Mucosa of rectum (tissue), 2 donors: Measurements from ENCODE around the gene ABCG2.

Source experiments
- H3K27ac ChIP-seq, 2 donors: one replicate each; pipeline ENCODE4 v1.7.0; 2013; ENCODE audit warnings: inconsistent platforms in 2 of 2, low read depth in 2 of 2, low read length in 2 of 2
- H3K27me3 ChIP-seq, 2 donors: one replicate each; pipeline ENCODE4 v1.7.0; 2013; ENCODE audit warnings: low read length in 2 of 2; ENCODE audit not compliant: control insufficient read depth in 2 of 2, insufficient read depth in 2 of 2
- H3K36me3 ChIP-seq, 2 donors: one replicate each; pipeline ENCODE4 v1.7.0; 2013; ENCODE audit warnings: low read length in 2 of 2; ENCODE audit not compliant: control insufficient read depth in 2 of 2, insufficient read depth in 2 of 2
- H3K4me1 ChIP-seq, 2 donors: one replicate each; pipeline ENCODE4 v1.7.0; 2013; ENCODE audit warnings: low read length in 2 of 2, mild to moderate bottlenecking in 1 of 2; ENCODE audit not compliant: control insufficient read depth in 2 of 2, insufficient read depth in 2 of 2
- H3K4me3 ChIP-seq, 2 donors: one replicate each; pipeline ENCODE4 v1.7.0; 2013; ENCODE audit warnings: low read length in 2 of 2
- H3K9ac ChIP-seq, 2 donors: one replicate each; pipeline ENCODE4 v1.7.0; 2013; ENCODE audit warnings: low read length in 2 of 2, low read depth in 1 of 2, mild to moderate bottlenecking in 1 of 2
- H3K9me3 ChIP-seq, 2 donors: one replicate each; pipeline ENCODE4 v1.7.0; 2013; ENCODE audit warnings: low read length in 2 of 2; ENCODE audit not compliant: control insufficient read depth in 2 of 2
- donor health status: healthy.
- donor health status: Normal muscosa, but diverticular disease.

The ABCG2 gene

GRCh38 chr4:88060431-88060830, 98.0 kb downstream of the ABCG2 start:
- H3K9me3 ChIP-seq = no peaks in the 10 kb centered on the region
- no peaks in the 10 kb centered on the region for H3K27me3 ChIP-seq
- peaks cover 5 to 8% of the 10 kb centered on the region in 2 donors for H3K36me3 ChIP-seq
- no peak overlapping the region for H3K27ac ChIP-seq
- H3K4me1 ChIP-seq = peaks cover 0 to 2% of the 10 kb centered on the region in 2 donors
- no peak overlapping the region for H3K4me3 ChIP-seq
- no peak overlapping the region for H3K9ac ChIP-seq

- Histone ChIP-seq H3K4me1 (peaks cover 0 to 2% of the 10 kb centered on the region in 2 donors), H3K4me3 (no peak overlapping the region), H3K9me3 (no peaks in the 10 kb centered on the region), H3K27ac (no peak overlapping the region), H3K9ac (no peak overlapping the region), H3K27me3 (no peaks in the 10 kb centered on the region), H3K36me3 (peaks cover 5% of the 10 kb centered on the region in 2 donors)
These were observed 98.7 kb downstream of the ABCG2 start for GRCh38 chr4:88059766-88060165.

GRCh38 chr4:88058295-88058694, 100.1 kb downstream of the ABCG2 start:
- Histone ChIP-seq H3K36me3 (peaks cover 5% of the 10 kb centered on the region in 2 donors), H3K9me3 (no peaks in the 10 kb centered on the region), H3K27me3 (no peaks in the 10 kb centered on the region), H3K4me1 (peaks cover 0 to 2% of the 10 kb centered on the region in 2 donors), H3K4me3 (no peak overlapping the region), H3K9ac (no peak overlapping the region), H3K27ac (no peak overlapping the region)

- Histone ChIP-seq H3K9me3 (no peaks in the 10 kb centered on the region), H3K4me1 (no peaks in the 10 kb centered on the region), H3K27ac (no peak overlapping the region), H3K4me3 (no peak overlapping the region), H3K9ac (no peak overlapping the region), H3K27me3 (no peaks in the 10 kb centered on the region), H3K36me3 (peaks cover 4 to 12% of the 10 kb centered on the region in 2 donors)
These were observed 103.5 kb downstream of the ABCG2 start for GRCh38 chr4:88054901-88055300.

GRCh38 chr4:88054229-88054628, 104.2 kb downstream of the ABCG2 start:
- peaks cover 0 to 10% of the 10 kb centered on the region in 2 donors for H3K36me3 ChIP-seq
- H3K9me3 ChIP-seq = no peaks in the 10 kb centered on the region
- no peak overlapping the region for H3K9ac ChIP-seq
- H3K27ac ChIP-seq = no peak overlapping the region
- no peaks in the 10 kb centered on the region for H3K4me1 ChIP-seq
- H3K27me3 ChIP-seq = no peaks in the 10 kb centered on the region
- no peak overlapping the region for H3K4me3 ChIP-seq

- no peaks in the 10 kb centered on the region for H3K9me3 ChIP-seq
- H3K36me3 ChIP-seq = peaks cover 11 to 17% of the 10 kb centered on the region in 2 donors
- no peak overlapping the region for H3K27ac ChIP-seq
- no peaks in the 10 kb centered on the region for H3K27me3 ChIP-seq
- no peaks in the 10 kb centered on the region for H3K4me1 ChIP-seq
- H3K4me3 ChIP-seq = no peak overlapping the region
- H3K9ac ChIP-seq = no peak overlapping the region
These were observed 113.4 kb downstream of the ABCG2 start for GRCh38 chr4:88045021-88045420.

- Histone ChIP-seq H3K27ac (no peak overlapping the region), H3K9me3 (no peaks in the 10 kb centered on the region), H3K4me3 (no peak overlapping the region), H3K27me3 (no peaks in the 10 kb centered on the region), H3K9ac (no peak overlapping the region), H3K36me3 (peaks cover 15 to 27% of the 10 kb centered on the region in 2 donors), H3K4me1 (no peaks in the 10 kb centered on the region)
These were observed 114.7 kb downstream of the ABCG2 start for GRCh38 chr4:88043586-88044340.

- Histone ChIP-seq H3K27ac (no peak overlapping the region), H3K9me3 (no peaks in the 10 kb centered on the region), H3K9ac (no peak overlapping the region), H3K27me3 (no peaks in the 10 kb centered on the region), H3K4me1 (no peaks in the 10 kb centered on the region), H3K4me3 (no peak overlapping the region), H3K36me3 (peaks cover 16 to 33% of the 10 kb centered on the region in 2 donors)
These were observed 115.4 kb downstream of the ABCG2 start for GRCh38 chr4:88043001-88043400.

GRCh38 chr4:88041626-88042025, 116.8 kb downstream of the ABCG2 start:
- no peak overlapping the region for H3K4me3 ChIP-seq
- no peaks in the 10 kb centered on the region for H3K27me3 ChIP-seq
- H3K4me1 ChIP-seq = no peaks in the 10 kb centered on the region
- no peak overlapping the region for H3K27ac ChIP-seq
- no peaks in the 10 kb centered on the region for H3K9me3 ChIP-seq
- H3K36me3 ChIP-seq = peaks cover 21 to 37% of the 10 kb centered on the region in 2 donors
- H3K9ac ChIP-seq = no peak overlapping the region

GRCh38 chr4:88040707-88041106, 117.7 kb downstream of the ABCG2 start:
- no peak overlapping the region for H3K4me3 ChIP-seq
- no peaks in the 10 kb centered on the region for H3K4me1 ChIP-seq
- H3K9me3 ChIP-seq = no peaks in the 10 kb centered on the region
- H3K36me3 ChIP-seq = peaks cover 26 to 39% of the 10 kb centered on the region in 2 donors
- no peaks in the 10 kb centered on the region for H3K27me3 ChIP-seq
- no peak overlapping the region for H3K9ac ChIP-seq
- no peak overlapping the region for H3K27ac ChIP-seq
